CD4-positive, alpha-beta T cell treated with Interleukin-6 for 4 hours (primary cell): ENCODE measurements around the gene XNDC1N.
A peak's percentile ranks its signal among the peaks of the same experiment; 100 is the strongest.

Experiments
- DNase-seq: peaks from one replicate; pipeline ENCODE4 v3.0.0-alpha.2; 2020; ENCODE audit warnings: mixed read lengths

XNDC1N gene

GRCh38 chr11:71927820-71928736, at the start of gene XNDC1N:
Gene XNDC1N, minus strand, starts transcription at chr11:71928594. Its CDS starts 5,241 bp downstream, at chr11:71923353.
- DNase-seq, result peak; percentile 77

- DNase-seq, result peak; percentile 62
Measured at GRCh38 chr11:71977743-71978418, 49.5 kb upstream of the XNDC1N start.

GRCh38 chr11:71977090-71977489, 48.7 kb upstream of the XNDC1N start:
- DNase-seq, result no peak

- DNase-seq, result no peak
Measured at GRCh38 chr11:71976551-71976950, 48.2 kb upstream of the XNDC1N start.

GRCh38 chr11:71971680-71972079, 43.3 kb upstream of the XNDC1N start:
- no peak for DNase-seq

GRCh38 chr11:71964641-71965040, 36.2 kb upstream of the XNDC1N start:
- DNase-seq, result no peak

- no peak for DNase-seq
Measured at GRCh38 chr11:71963468-71963867, 35.1 kb upstream of the XNDC1N start.

GRCh38 chr11:71962428-71963038, 34.1 kb upstream of the XNDC1N start:
- DNase-seq, result no peak

GRCh38 chr11:71955898-71956456, 27.6 kb upstream of the XNDC1N start:
- DNase-seq, result no peak

GRCh38 chr11:71951741-71952310, 23.4 kb upstream of the XNDC1N start:
- no peak for DNase-seq

- DNase-seq, result no peak
Measured at GRCh38 chr11:71949034-71949433, 20.6 kb upstream of the XNDC1N start.

- DNase-seq, result no peak
Measured at GRCh38 chr11:71948314-71949027, 20.1 kb upstream of the XNDC1N start.

- no peak for DNase-seq
Measured at GRCh38 chr11:71947498-71947897, 19.1 kb upstream of the XNDC1N start.

GRCh38 chr11:71946144-71946571, 17.8 kb upstream of the XNDC1N start:
- DNase-seq, result no peak

GRCh38 chr11:71940561-71941219, 12.3 kb upstream of the XNDC1N start:
- no peak for DNase-seq

GRCh38 chr11:71937826-71938225, 9.4 kb upstream of the XNDC1N start:
- no peak for DNase-seq

GRCh38 chr11:71936825-71937224, 8.4 kb upstream of the XNDC1N start:
- no peak for DNase-seq

- no peak for DNase-seq
Measured at GRCh38 chr11:71935338-71935925, 7.0 kb upstream of the XNDC1N start.

- no peak for DNase-seq
Measured at GRCh38 chr11:71934213-71934612, 5.8 kb upstream of the XNDC1N start.

GRCh38 chr11:71933141-71933933, 4.9 kb upstream of the XNDC1N start:
- DNase-seq, result no peak
